Measurements from ENCODE around the gene SPRR5.

Gene SPRR5

DNA sequence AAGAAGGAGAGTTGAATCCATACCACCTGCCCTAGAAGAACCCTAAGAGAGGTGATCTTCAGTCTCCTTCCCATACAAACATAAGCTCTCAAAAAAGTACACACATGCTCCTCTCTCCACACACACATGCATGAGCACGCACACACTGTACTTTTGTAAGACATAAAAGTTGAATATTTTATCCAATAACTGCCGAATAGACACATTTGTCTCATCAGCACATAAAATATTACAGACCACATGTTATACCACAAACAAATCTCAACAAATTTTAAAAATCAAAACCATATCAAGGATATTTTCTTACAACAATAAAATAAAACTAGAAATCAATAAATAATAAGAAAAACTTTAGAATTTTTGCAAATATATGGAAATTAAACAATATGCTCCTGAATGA is 39.6 kb downstream of the SPRR5 start:
- no peak for DNase-seq

DNA sequence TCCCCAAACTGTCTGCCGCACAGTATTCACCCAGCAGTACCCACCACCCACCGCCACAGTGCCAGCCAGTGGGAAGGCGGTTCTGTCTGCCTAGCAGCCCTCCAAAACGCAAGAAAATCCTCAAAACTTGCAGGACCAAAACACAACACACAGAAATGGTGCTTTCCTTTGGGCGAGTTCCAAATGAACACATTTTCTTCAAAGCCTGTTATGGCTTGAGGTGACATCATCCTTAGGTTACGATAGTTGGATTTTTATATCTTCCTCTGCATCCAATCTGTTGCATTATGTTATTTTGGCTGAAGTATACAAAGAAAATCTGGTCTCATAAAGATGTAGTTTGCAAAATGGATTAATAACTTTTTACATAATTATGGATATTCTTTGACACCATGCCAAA is 46.2 kb downstream of the SPRR5 start:
- DNase-seq = no peak

DNA sequence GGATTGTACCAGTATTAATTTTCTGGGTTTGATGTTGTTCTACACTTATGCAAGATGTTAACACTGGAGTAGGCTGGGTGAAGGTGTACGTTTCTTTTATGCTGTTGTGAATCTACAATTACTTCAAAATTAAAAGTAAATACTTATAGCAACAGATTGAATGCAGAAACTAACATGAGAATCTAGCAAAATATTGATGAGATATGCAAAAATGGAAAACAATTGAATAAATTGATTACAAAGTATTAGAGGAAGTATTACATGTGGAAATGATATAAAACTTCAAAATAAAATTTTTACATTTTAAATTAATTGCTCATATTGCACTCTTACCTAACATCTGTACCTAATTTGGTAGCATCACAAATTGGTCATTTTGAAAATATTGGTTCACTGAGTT is 48.8 kb downstream of the SPRR5 start:
- no peak for DNase-seq

DNA sequence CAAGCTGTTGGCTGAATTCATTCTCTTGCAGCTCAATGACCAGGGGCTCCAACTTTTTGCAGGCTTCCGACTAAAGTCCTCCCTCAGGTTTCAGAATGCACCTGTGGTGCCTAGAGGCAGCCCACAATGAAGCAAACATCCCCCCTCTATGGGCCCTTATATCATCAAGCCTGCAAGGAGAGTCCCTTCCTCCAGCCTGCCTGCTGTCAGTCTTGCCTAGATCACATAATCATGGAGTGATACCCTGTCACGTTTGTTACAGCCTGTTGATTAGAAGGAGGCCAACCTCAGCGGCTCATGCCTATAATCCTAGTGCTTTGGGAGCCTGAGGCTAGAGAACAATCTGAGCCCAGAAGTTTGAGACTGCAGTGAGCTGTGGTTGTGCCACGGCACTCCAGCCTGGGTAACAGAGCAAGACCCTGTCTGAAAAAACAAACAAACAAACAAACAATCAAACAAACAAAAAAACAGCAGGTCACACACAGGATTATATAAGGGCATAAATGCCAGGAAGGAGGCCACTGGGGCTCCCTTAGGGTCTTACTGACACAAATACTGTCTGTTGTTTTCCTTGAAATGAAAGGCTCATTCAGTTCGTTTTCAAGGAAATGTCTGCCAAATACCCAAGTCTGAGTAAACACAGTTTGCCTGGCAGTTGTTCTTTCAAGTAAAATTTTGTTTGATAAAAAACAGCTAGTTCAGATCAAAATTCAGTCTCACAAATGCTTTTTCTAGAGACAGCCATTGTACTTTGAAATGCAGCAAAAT is 49.8 kb downstream of the SPRR5 start:
- DNase-seq = no peak

DNA sequence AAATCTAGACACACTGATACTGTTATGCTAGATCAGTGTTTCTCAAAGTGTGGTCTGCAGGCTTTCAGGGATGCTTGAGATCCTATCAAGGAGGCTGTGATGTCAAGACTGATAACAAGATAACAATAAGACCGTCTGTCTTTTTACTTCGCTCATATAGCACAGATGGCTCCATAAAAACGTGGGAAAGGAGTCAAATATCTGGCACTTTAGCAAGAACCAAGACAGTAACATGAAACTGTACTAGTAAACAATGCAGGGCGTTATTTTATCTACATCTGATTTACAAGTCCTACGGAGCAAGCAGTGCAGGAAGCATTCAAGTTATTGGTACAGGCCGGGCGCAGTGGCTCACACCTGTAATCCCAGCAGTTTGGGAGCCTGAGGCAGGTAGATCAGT is 50.9 kb downstream of the SPRR5 start:
- no peak for DNase-seq

DNA sequence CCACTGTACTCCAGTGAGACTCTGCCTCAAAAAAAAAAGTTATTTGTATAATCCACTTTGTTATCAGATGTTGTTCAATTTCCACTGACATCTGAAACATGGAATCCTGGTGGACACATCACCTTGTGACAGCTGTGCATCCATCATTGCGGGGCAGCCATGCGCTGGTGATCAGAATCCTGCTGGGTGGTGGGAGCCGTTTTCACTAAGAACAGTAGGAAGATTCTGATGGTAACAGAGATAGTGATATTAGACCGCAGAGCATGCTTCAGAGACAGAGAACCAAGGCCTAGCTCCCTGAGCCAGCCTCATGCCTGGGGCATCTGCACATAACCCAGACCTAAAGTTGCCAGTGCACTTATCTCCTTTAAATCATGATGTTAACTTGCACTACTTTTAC is 51.5 kb downstream of the SPRR5 start:
- no peak for DNase-seq

All from NCI-H524 treated with DMSO at 0.1 percent for 48 hours (cell line).